Parathyroid adenoma (tissue), 2 donors: Measurements from ENCODE around the gene DNAI1.

Experiments
- H2AFZ ChIP-seq: fragments of 300-600 bp; sonication (generic); one replicate; pipeline ENCODE4 v1.7.0; 2017; ENCODE audit warnings: antibody characterized with exemption, mild to moderate bottlenecking
- H3K27ac ChIP-seq: fragments of 300-600 bp; sonication (generic); one replicate; pipeline ENCODE4 v1.7.0; 2017
- H3K27me3 ChIP-seq: fragments of 300-600 bp; sonication (generic); one replicate; pipeline ENCODE4 v1.7.0; 2017; ENCODE audit warnings: low read length; ENCODE audit not compliant: control insufficient read depth, insufficient read depth
- H3K36me3 ChIP-seq: fragments of 300-600 bp; sonication (generic); one replicate; pipeline ENCODE4 v1.7.0; 2017; ENCODE audit warnings: low read length; ENCODE audit not compliant: control insufficient read depth, insufficient read depth
- H3K4me1 ChIP-seq: fragments of 300-600 bp; sonication (generic); one replicate; pipeline ENCODE4 v1.7.0; 2017; ENCODE audit warnings: control low read depth
- H3K4me2 ChIP-seq: fragments of 300-600 bp; sonication (generic); one replicate; pipeline ENCODE4 v1.7.0; 2017; ENCODE audit warnings: low read length
- H3K4me3 ChIP-seq: fragments of 300-600 bp; sonication (generic); one replicate; pipeline ENCODE4 v1.7.0; 2017; ENCODE audit warnings: low read depth, low read length
- H3K79me2 ChIP-seq: fragments of 300-600 bp; sonication (generic); one replicate; pipeline ENCODE4 v1.7.0; 2017; ENCODE audit warnings: control low read depth
- H3K9ac ChIP-seq: fragments of 300-600 bp; sonication (generic); one replicate; pipeline ENCODE4 v1.7.0; 2017; ENCODE audit warnings: mild to moderate bottlenecking
- H3K9me3 ChIP-seq: fragments of 300-600 bp; sonication (generic); one replicate; pipeline ENCODE4 v1.7.0; 2017; ENCODE audit warnings: low read length; ENCODE audit not compliant: control insufficient read depth
- CTCF ChIP-seq: fragments of 300-600 bp; sonication (generic); IDR thresholded peaks from one replicate; pipeline ENCODE4 v1.7.0; 2017; ENCODE audit warnings: antibody characterized with exemption, mild to moderate bottlenecking
- donor health status: primary hyperparathyroidism.

DNAI1 gene

GRCh38 chr9:34553511-34554021 lies 95.0 kb downstream of the DNAI1 start:
- Histone ChIP-seq H3K36me3 (no peaks in the 10 kb centered on the region), H3K27me3 (no peaks in the 10 kb centered on the region), H3K4me3 (no peak overlapping the region), H3K27ac (no peak overlapping the region), H3K9me3 (no peaks in the 10 kb centered on the region), H2AFZ (no peak overlapping the region), H3K4me2 (no peak overlapping the region), H3K9ac (no peak overlapping the region), H3K79me2 (no peaks in the 10 kb centered on the region), H3K4me1 (peaks cover 8% of the 10 kb centered on the region)
- no peak for TF ChIP-seq CTCF

- no peaks in the 10 kb centered on the region for H3K36me3 ChIP-seq
- H3K4me3 ChIP-seq = no peak overlapping the region
- H3K9me3 ChIP-seq = no peaks in the 10 kb centered on the region
- H3K27me3 ChIP-seq = no peaks in the 10 kb centered on the region
- no peak overlapping the region for H2AFZ ChIP-seq
- peaks cover 14% of the 10 kb centered on the region for H3K4me1 ChIP-seq
- H3K4me2 ChIP-seq = no peak overlapping the region
- TF ChIP-seq CTCF = no peak
- H3K9ac ChIP-seq = no peak overlapping the region
- no peaks in the 10 kb centered on the region for H3K79me2 ChIP-seq
- H3K27ac ChIP-seq = no peak overlapping the region
These were observed 95.8 kb downstream of the DNAI1 start for GRCh38 chr9:34554211-34555001.

GRCh38 chr9:34555002-34555348 lies 96.4 kb downstream of the DNAI1 start:
- H3K9ac ChIP-seq = no peak overlapping the region
- H3K4me3 ChIP-seq = no peak overlapping the region
- peaks cover 19% of the 10 kb centered on the region for H3K4me1 ChIP-seq
- no peak overlapping the region for H3K4me2 ChIP-seq
- H3K27me3 ChIP-seq = no peaks in the 10 kb centered on the region
- H2AFZ ChIP-seq = no peak overlapping the region
- H3K9me3 ChIP-seq = no peaks in the 10 kb centered on the region
- TF ChIP-seq CTCF = no peak
- no peak overlapping the region for H3K27ac ChIP-seq
- no peaks in the 10 kb centered on the region for H3K79me2 ChIP-seq
- H3K36me3 ChIP-seq = no peaks in the 10 kb centered on the region

- TF ChIP-seq CTCF = no peak
- Histone ChIP-seq H3K4me1 (peaks cover 22% of the 10 kb centered on the region), H2AFZ (no peak overlapping the region)
These were observed 96.9 kb downstream of the DNAI1 start for GRCh38 chr9:34555500-34555899.

More at GRCh38 chr9:34555500-34555899, 96.9 kb downstream of the DNAI1 start:
- Histone ChIP-seq H3K27me3 (no peaks in the 10 kb centered on the region), H3K9me3 (no peaks in the 10 kb centered on the region), H3K4me2 (no peak overlapping the region), H3K9ac (no peak overlapping the region), H3K36me3 (no peaks in the 10 kb centered on the region), H3K79me2 (no peaks in the 10 kb centered on the region), H3K27ac (no peak overlapping the region), H3K4me3 (no peak overlapping the region)
